Articular chondrocyte of knee joint (primary cell): ENCODE measurements around the gene NDUFA11. TPM values are rescaled to one million over a fixed set of nuclear protein-coding genes. Genes with fewer than 3 reads are reported as not detected.

ENCODE experiments used
- total RNA-seq: library from RNA; depleted of rRNA; stranded (reverse); fragments of >200 nt; gene quantifications from 2 replicates; pipeline ENCODE4 v1.2.3, GENCODE V29; 2012

Gene NDUFA11
- 158 and 217 TPM in 2 replicates for total RNA-seq

GRCh38 chr19:5903624-5904351, at the start of gene NDUFA11:
NDUFA11 (minus strand) TSS chr19:5903790; CDS start chr19:5903708, 82 bp downstream.

GRCh38 chr19:5913739-5914357, 10.3 kb upstream of the NDUFA11 start, which contains the start of gene CAPS:
CAPS (plus strand) TSS chr19:5914254; CDS start chr19:5914407, 153 bp downstream.

GRCh38 chr19:5904352-5905113, 943 bp upstream of the NDUFA11 start, which contains the start of gene VMAC:
VMAC (plus strand) TSS chr19:5904872; CDS start chr19:5904891, 19 bp downstream.

GRCh38 chr19:5851302-5851701, 52.3 kb downstream of the NDUFA11 start, which contains the start of gene FUT3:
FUT3 (minus strand) TSS chr19:5851449.

Other genes starting within 250 kb of the NDUFA11 start
- 20.0 and 22.2 TPM in 2 replicates for gene MICOS13, start 223.3 kb downstream of the NDUFA11 start, total RNA-seq
- gene HSD11B1L, start 222.8 kb downstream of the NDUFA11 start, total RNA-seq: 8.4 and 9.2 TPM in 2 replicates
- gene RPL36, start 213.5 kb downstream of the NDUFA11 start, total RNA-seq: 187 and 273 TPM in 2 replicates
- 49.0 and 70.6 TPM in 2 replicates for gene LONP1, start 183.6 kb downstream of the NDUFA11 start, total RNA-seq
- gene CATSPERD, start 183.2 kb downstream of the NDUFA11 start, total RNA-seq: not detected in 2 replicates
- gene PRR22, start 119.0 kb downstream of the NDUFA11 start, total RNA-seq: 0.11 and 0.39 TPM in 2 replicates
- gene DUS3L, start 112.6 kb downstream of the NDUFA11 start, total RNA-seq: 18.7 and 23.8 TPM in 2 replicates
- 0.13 TPM in 1 of 2 replicates, not detected in the other for gene NRTN, start 98.7 kb downstream of the NDUFA11 start, total RNA-seq
- not detected in 2 replicates for gene FUT6, start 64.1 kb downstream of the NDUFA11 start, total RNA-seq
- gene FUT3, start 52.3 kb downstream of the NDUFA11 start, total RNA-seq: not detected in 2 replicates
- gene FUT5, start 33.2 kb downstream of the NDUFA11 start, total RNA-seq: not detected in 2 replicates
- 6.4 and 6.5 TPM in 2 replicates for gene VMAC, start 1.1 kb upstream of the NDUFA11 start, total RNA-seq
- gene CAPS, start 10.5 kb upstream of the NDUFA11 start, total RNA-seq: 23.3 and 28.1 TPM in 2 replicates
- gene RANBP3, start 74.3 kb upstream of the NDUFA11 start, total RNA-seq: 43.4 and 53.2 TPM in 2 replicates
- 13.5 and 15.0 TPM in 2 replicates for gene RFX2, start 206.7 kb upstream of the NDUFA11 start, total RNA-seq
- gene ACSBG2, start 231.9 kb upstream of the NDUFA11 start, total RNA-seq: 0.32 and 0.39 TPM in 2 replicates